Fibroblast of skin of right biceps (primary cell): ENCODE data around the gene TIMM9.
A peak's percentile ranks its signal among the peaks of the same experiment; 100 is the strongest.
"Not testable (repeated sequence)": the region's sequence is repeated elsewhere in the genome, so short reads cannot be mapped to it uniquely, and the experiment has no call there.

Experiments
- DNase-seq: peaks from one replicate; pipeline ENCODE4 v3.0.0-alpha.2; 2013

TIMM9 gene

GRCh38 chr14:58397156-58397555, 30.2 kb downstream of the TIMM9 start:
- DNase-seq, result no peak

GRCh38 chr14:58395812-58396788, 31.2 kb downstream of the TIMM9 start, which contains the start of gene TOMM20L:
TOMM20L (plus strand) TSS chr14:58395930; CDS start chr14:58395958, 28 bp downstream.
- peak; percentile 75 for DNase-seq

GRCh38 chr14:58395562-58395811, 31.8 kb downstream of the TIMM9 start:
- DNase-seq, result no peak

DNA sequence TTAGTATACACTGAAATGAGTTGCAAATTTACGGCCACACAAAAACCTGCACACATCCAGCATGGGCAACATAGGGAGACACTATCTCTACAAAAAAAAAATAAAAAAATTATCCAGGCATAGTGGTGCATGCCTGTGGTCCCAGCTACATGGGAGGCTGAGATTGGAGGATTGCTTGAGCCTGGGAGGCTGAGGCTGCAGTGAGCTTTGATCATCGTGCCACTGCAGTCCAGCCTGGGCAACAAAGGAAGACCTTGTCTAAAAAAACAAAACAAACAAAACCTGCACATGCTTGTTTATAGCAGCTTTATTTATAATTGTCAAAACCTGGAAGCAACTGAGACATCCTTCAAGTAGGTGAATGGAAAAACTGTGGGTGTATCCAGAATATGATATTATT, 36.5 kb downstream of the TIMM9 start:
- DNase-seq, result no peak

DNA sequence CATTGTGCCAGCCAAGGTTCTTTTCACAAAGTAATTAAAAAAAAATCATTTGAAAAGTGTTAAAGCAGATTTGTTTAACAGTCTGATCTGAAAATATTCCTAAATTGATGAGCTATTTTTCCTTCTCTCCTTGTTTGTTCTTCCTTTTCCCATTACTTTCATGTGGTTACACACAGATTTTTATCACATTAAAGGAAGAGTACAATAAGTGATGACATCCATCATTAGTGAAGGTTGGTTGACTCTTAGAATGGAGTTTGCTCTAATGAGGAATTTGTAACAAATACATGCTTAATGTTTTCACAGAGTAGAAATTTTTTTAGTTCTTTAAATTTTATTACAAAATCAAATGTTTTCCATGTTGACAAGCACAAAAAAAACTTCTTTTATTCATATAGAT, 50.5 kb downstream of the TIMM9 start:
- DNase-seq, result no peak

GRCh38 chr14:58368956-58369355, 58.4 kb downstream of the TIMM9 start:
- DNase-seq, result peak; percentile 23

DNA sequence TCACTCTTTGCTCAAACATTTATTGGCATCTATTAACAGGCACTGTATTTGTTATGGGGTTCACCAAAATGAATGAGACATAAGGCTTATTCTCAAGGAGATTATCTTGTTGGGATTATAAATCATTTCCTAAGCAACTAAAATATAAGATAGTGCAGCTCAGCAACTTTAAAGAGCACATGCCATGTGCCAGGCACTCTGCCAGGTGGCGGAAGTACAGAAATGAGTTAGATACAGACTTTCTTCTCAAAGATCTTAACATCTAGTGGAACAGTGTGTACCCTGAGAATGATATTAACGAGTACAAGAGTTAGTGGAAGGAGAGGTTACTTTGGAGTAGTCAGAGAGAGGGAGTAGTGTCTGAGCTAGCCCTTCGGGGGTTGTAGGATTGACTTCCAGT, 60.0 kb downstream of the TIMM9 start:
- no peak for DNase-seq

- DNase-seq, result no peak
These were observed 63.0 kb downstream of the TIMM9 start for GRCh38 chr14:58364316-58364715.

DNA sequence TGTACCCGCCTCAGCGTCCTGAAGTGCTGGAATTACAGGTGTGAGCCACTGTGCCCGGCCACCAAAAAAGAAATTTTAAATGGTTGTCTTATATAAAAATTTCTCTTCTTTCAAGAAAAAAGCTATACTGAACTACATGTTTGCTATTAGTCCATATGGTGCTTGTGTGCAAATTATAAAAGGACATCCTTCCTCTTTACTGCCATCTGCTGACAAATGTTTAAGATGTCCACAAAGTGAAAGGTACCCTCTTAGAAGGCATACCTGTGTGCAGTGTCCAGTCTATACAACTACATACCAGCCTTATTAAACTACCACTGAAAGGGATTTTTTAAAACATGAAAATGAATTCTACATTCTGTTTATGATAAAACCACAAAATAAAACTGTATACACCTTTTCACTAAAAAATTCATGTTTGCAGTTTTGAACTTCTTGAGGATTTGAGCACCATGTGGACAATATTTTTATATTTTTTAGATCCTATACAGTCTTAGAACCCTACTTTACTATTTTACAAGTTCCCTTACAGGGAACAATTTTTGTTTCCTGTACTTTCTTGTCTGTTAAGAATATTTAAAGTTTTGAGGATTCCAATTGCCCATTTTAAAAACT, 64.4 kb downstream of the TIMM9 start:
- peak; percentile 30 for DNase-seq

- not testable (repeated sequence) for DNase-seq
These were observed 65.1 kb downstream of the TIMM9 start for GRCh38 chr14:58362272-58362671.
